ENCODE measurements around the gene ATG14. TPM values are rescaled to one million over a fixed set of nuclear protein-coding genes. Genes with fewer than 3 reads are reported as not detected.

Gene ATG14
- total and polyA plus RNA-seq, 7 donors = 4.3 to 15.1 (median 7.9) TPM

GRCh38 chr14:55318694-55319093 is 92.9 kb downstream of the ATG14 start:
- Histone ChIP-seq H3K4me1 (peaks cover 33% of the 10 kb centered on the region), H3K36me3 (ENCODE audit: insufficient read depth in 1 of 2, low read depth in 1 of 2) (peaks cover 4 to 30% of the 10 kb centered on the region in 2 donors), H3K27ac (no peak overlapping the region), H3K27me3 (ENCODE audit: insufficient read depth in 3 of 3, low read length in 2 of 3) (no peaks in the 10 kb centered on the region), H3K4me3 (no peak overlapping the region), H3K9me3 (no peaks in the 10 kb centered on the region)
- DNase-seq (no peak), ATAC-seq (no peak)
- intact Hi-C loops (cut with DNase I) = no loop called here
- TF ChIP-seq CTCF (IDR thresholded peaks at IDR 0.05) = no peak
- WGBS, 3 donors = 91 to 100% (median 100%) methylated on average over 1 of the region's 1 CpG

GRCh38 chr14:55317542-55318306 is 93.9 kb downstream of the ATG14 start:
- H3K4me3 ChIP-seq = no peak overlapping the region
- H3K4me1 ChIP-seq = peaks cover 33% of the 10 kb centered on the region
- no peak for TF ChIP-seq CTCF (IDR thresholded peaks at IDR 0.05)
- 45 to 61% (median 47%) methylated on average over 3 of the region's 3 CpGs for WGBS, 3 donors
- H3K27ac ChIP-seq = no peak overlapping the region
- ATAC-seq (no peak), DNase-seq (no peak)
- H3K36me3 ChIP-seq (ENCODE audit: insufficient read depth in 1 of 2, low read depth in 1 of 2) = peaks cover 4 to 30% of the 10 kb centered on the region in 2 donors
- intact Hi-C loops (cut with DNase I) = no loop called here
- no peaks in the 10 kb centered on the region for H3K27me3 ChIP-seq (ENCODE audit: insufficient read depth in 3 of 3, low read length in 2 of 3)
- H3K9me3 ChIP-seq = no peaks in the 10 kb centered on the region

GRCh38 chr14:55316564-55316963 is 95.1 kb downstream of the ATG14 start:
- Histone ChIP-seq H3K4me1 (peaks cover 33% of the 10 kb centered on the region), H3K27ac (no peak overlapping the region), H3K36me3 (ENCODE audit: insufficient read depth in 1 of 2, low read depth in 1 of 2) (peaks cover 4 to 30% of the 10 kb centered on the region in 2 donors), H3K27me3 (ENCODE audit: insufficient read depth in 3 of 3, low read length in 2 of 3) (no peaks in the 10 kb centered on the region), H3K9me3 (no peaks in the 10 kb centered on the region), H3K4me3 (no peak overlapping the region)
- TF ChIP-seq CTCF (IDR thresholded peaks at IDR 0.05) = no peak
- ATAC-seq (peak in 2 of 4 donors; percentile 27 to 36), DNase-seq (no peak)
- intact Hi-C loops (cut with DNase I) = no loop called here
- 32 to 66% (median 33%) methylated on average over 4 of the region's 4 CpGs for WGBS, 3 donors

Other genes starting within 250 kb of the ATG14 start
- under 1 TPM in 2 of 4 donors, not detected in 2; 0.10 to 0.29 TPM for gene DLGAP5, start 220.2 kb downstream of the ATG14 start, total RNA-seq
- under 1 TPM in 2 of 3 donors, not detected in 1; 0.03 to 0.05 TPM for gene DLGAP5, start 220.2 kb downstream of the ATG14 start, polyA plus RNA-seq
- 10 to 100 TPM; 22.6 to 57.4 (median 31.0) TPM for gene FBXO34, start 140.4 kb downstream of the ATG14 start, total RNA-seq
- gene FBXO34, start 140.4 kb downstream of the ATG14 start, polyA plus RNA-seq = 10 to 100 TPM in 2 of 3 donors, 1 to 10 TPM in 1; 6.1 to 25.8 (median 23.3) TPM
- not detected for gene TBPL2, start 28.8 kb upstream of the ATG14 start, total RNA-seq
- not detected for gene TBPL2, start 28.8 kb upstream of the ATG14 start, polyA plus RNA-seq
- 100 to 1,000 TPM; 238 to 607 (median 348) TPM for gene KTN1, start 168.4 kb upstream of the ATG14 start, total RNA-seq
- gene KTN1, start 168.4 kb upstream of the ATG14 start, polyA plus RNA-seq = 100 to 1,000 TPM; 218 to 576 (median 270) TPM

All from psoas muscle (tissue), 8 donors.